Esophagus muscularis mucosa (tissue), 4 donors: ENCODE measurements around the gene MOCS1. TPM values are rescaled to one million over a fixed set of nuclear protein-coding genes. Genes with fewer than 3 reads are reported as not detected.

ENCODE experiments used
- DNase-seq: peaks from one replicate; pipeline ENCODE4 v3.0.0-alpha.2; 2017; ENCODE audit errors: extremely low spot score
- H3K27ac ChIP-seq, 4 donors: fragments of 200-600 bp; sonication (generic); replicated peaks in 1 of 4; 1 replicate in 3 of 4; 2 replicates in 1 of 4; pipeline ENCODE4 v1.5.1; 2016 to 2019; ENCODE audit warnings: mild to moderate bottlenecking in 1 of 4
- H3K27me3 ChIP-seq, 4 donors: fragments of 200-600 bp; sonication (generic); one replicate each; pipeline versions ENCODE4 v1.5.1 to v1.6.0; 2016 to 2019
- H3K36me3 ChIP-seq, 4 donors: fragments of 200-600 bp; sonication (generic); one replicate each; pipeline ENCODE4 v1.5.1; 2016 to 2019
- H3K4me1 ChIP-seq, 4 donors: fragments of 200-600 bp; sonication (generic); one replicate each; pipeline ENCODE4 v1.5.1; 2016 to 2019
- H3K4me3 ChIP-seq, 4 donors: fragments of 200-600 bp; sonication (generic); 1 replicate in 2 of 4; 2 replicates in 2 of 4; pipeline ENCODE4 v1.5.1; 2016 to 2019; ENCODE audit warnings: mild to moderate bottlenecking in 4 of 4, moderate library complexity in 1 of 4
- H3K9me3 ChIP-seq, 4 donors: fragments of 200-600 bp; sonication (generic); 1 replicate in 3 of 4; 2 replicates in 1 of 4; pipeline ENCODE4 v1.5.1; 2016 to 2019
- EP300 ChIP-seq: sonication (generic); formaldehyde crosslinking; IDR thresholded peaks from one replicate; pipeline ENCODE4 v1.6.1; 2017; ENCODE audit warnings: antibody characterized with exemption
- POLR2A ChIP-seq: fragments of 450-650 bp; IDR thresholded peaks from one replicate; pipeline ENCODE4 v1.6.1; 2017; ENCODE audit warnings: antibody characterized with exemption, moderate library complexity, mild to moderate bottlenecking, low read depth
- POLR2AphosphoS5 ChIP-seq, 2 donors: sonication (generic); formaldehyde crosslinking; IDR thresholded peaks; one replicate each; pipeline ENCODE4 v1.6.1; 2017; ENCODE audit warnings: antibody characterized with exemption in 2 of 2
- WGBS: methylation state at CpG from one replicate; pipeline ENCODE4 v1.1.5; 2018; 5-methylcytosine and 5-hydroxymethylcytosine counted together
- intact Hi-C: fragments of 100-400 bp; cut with DNase I; formaldehyde crosslinking; loops from one replicate; pipeline ENCODE4 v1.15.1; 2023
- total RNA-seq, 4 donors: library from RNA; depleted of rRNA; stranded (reverse); fragments of >200 nt; gene quantifications; one replicate each; pipeline versions ENCODE4 v1.1.0 to v1.2.1, GENCODE V29; 2016
- TF ChIP-seq, protein P1 (sequence below), 3 experiments: fragments of 200-600 bp in 2 of 3; fragments of 450-650 bp in 1 of 3; sonication (generic) in 2 of 3; IDR thresholded peaks; one replicate each; pipeline ENCODE4 v1.5.1; 2017 to 2019; ENCODE audit warnings: antibody characterized with exemption in 3 of 3, mild to moderate bottlenecking in 2 of 3, moderate library complexity in 1 of 3

Gene MOCS1
- total RNA-seq, 4 donors from 2014 or later, result 19.1 to 37.3 (median 28.0) TPM

GRCh38 chr6:39938773-39939654 is 4.8 kb upstream of the MOCS1 start:
- intact Hi-C loops, result no loop called here
- no peaks in the 10 kb centered on the region for H3K36me3 ChIP-seq
- no peaks in the 10 kb centered on the region for H3K27me3 ChIP-seq
- H3K4me1 ChIP-seq, result peaks cover 5 to 12% (median 10%) of the 10 kb centered on the region in 4 donors
- no peak overlapping the region for H3K4me3 ChIP-seq
- no peak for DNase-seq
- WGBS, result 86% methylated on average over 10 of the region's 10 CpGs
- no peak overlapping the region for H3K27ac ChIP-seq
- no peaks in the 10 kb centered on the region for H3K9me3 ChIP-seq
- TF ChIP-seq POLR2A (no peak), EP300 (no peak), POLR2AphosphoS5 (IDR thresholded peaks at IDR 0.05) (no peak)
- TF ChIP-seq, protein P1, sequence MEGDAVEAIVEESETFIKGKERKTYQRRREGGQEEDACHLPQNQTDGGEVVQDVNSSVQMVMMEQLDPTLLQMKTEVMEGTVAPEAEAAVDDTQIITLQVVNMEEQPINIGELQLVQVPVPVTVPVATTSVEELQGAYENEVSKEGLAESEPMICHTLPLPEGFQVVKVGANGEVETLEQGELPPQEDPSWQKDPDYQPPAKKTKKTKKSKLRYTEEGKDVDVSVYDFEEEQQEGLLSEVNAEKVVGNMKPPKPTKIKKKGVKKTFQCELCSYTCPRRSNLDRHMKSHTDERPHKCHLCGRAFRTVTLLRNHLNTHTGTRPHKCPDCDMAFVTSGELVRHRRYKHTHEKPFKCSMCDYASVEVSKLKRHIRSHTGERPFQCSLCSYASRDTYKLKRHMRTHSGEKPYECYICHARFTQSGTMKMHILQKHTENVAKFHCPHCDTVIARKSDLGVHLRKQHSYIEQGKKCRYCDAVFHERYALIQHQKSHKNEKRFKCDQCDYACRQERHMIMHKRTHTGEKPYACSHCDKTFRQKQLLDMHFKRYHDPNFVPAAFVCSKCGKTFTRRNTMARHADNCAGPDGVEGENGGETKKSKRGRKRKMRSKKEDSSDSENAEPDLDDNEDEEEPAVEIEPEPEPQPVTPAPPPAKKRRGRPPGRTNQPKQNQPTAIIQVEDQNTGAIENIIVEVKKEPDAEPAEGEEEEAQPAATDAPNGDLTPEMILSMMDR (IDR thresholded peaks at IDR 0.05), result no peak

DNA sequence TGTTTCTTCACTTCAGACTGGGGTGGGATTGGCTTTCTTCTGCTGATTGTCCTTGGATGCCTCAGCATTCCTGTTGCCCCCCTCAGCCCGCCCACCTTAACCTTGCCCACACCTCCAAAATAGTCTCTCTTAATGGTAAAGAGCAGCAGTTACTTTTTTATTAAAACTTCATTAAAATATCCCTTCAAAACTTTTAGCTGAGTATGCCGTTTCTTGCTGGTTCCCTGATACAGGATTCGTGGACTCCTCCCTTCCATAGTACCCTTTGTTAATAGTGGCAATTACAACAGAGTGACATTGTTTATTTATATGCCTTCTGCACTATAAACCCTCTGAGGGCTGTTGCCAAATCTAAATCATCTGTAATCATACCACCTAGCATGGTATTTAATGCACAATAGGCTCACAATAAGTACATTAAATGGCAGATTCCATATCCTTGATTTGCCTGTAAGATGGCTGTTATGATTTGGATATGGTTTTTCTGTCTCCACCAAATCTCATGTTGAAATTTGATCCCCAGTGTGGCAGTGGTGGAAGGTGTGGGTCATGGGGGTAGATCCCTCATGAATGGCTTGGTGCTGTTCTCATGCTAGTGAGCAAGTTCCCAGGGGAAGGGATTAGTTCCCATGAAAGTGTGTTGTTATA is 3.5 kb upstream of the MOCS1 start:
- intact Hi-C loops, result no loop called here
- WGBS, result 70% methylated on average over 3 of the region's 3 CpGs
- no peaks in the 10 kb centered on the region for H3K36me3 ChIP-seq
- TF ChIP-seq, protein P1 (IDR thresholded peaks at IDR 0.05), result no peak
- TF ChIP-seq POLR2A (no peak), EP300 (no peak), POLR2AphosphoS5 (IDR thresholded peaks at IDR 0.05) (no peak)
- no peaks in the 10 kb centered on the region for H3K27me3 ChIP-seq
- DNase-seq, result no peak
- no peak overlapping the region for H3K27ac ChIP-seq
- peaks cover 13 to 23% (median 21%) of the 10 kb centered on the region in 4 donors for H3K4me1 ChIP-seq
- no peak overlapping the region for H3K4me3 ChIP-seq
- H3K9me3 ChIP-seq, result no peaks in the 10 kb centered on the region

GRCh38 chr6:39936857-39937256 is 2.6 kb upstream of the MOCS1 start:
- Histone ChIP-seq H3K36me3 (no peaks in the 10 kb centered on the region), H3K4me3 (no peak overlapping the region), H3K9me3 (no peaks in the 10 kb centered on the region), H3K27ac (no peak overlapping the region), H3K4me1 (peaks cover 21 to 33% (median 31%) of the 10 kb centered on the region in 4 donors), H3K27me3 (no peaks in the 10 kb centered on the region)
- 90% methylated on average over 1 of the region's 1 CpG for WGBS
- TF ChIP-seq, protein P1 (IDR thresholded peaks at IDR 0.05), result no peak
- TF ChIP-seq POLR2A, result no peak
- TF ChIP-seq EP300, result no peak
- TF ChIP-seq POLR2AphosphoS5 (IDR thresholded peaks at IDR 0.05), result no peak
- intact Hi-C loops, result no loop called here
- DNase-seq, result no peak

- TF ChIP-seq POLR2A (no peak), POLR2AphosphoS5 (IDR thresholded peaks at IDR 0.05) (no peak), EP300 (no peak)
- TF ChIP-seq, protein P1 (IDR thresholded peaks at IDR 0.05), result no peak
- Histone ChIP-seq H3K4me3 (no peak overlapping the region), H3K27me3 (no peaks in the 10 kb centered on the region), H3K36me3 (no peaks in the 10 kb centered on the region), H3K4me1 (peaks cover 34 to 49% (median 47%) of the 10 kb centered on the region in 4 donors), H3K9me3 (no peaks in the 10 kb centered on the region), H3K27ac (no peak overlapping the region)
- no peak for DNase-seq
- intact Hi-C loops, result no loop called here
- 53% methylated on average over 2 of the region's 2 CpGs for WGBS
These were observed 979 bp upstream of the MOCS1 start for GRCh38 chr6:39935241-39935640.
